G401 (cell line): Measurements from ENCODE around the gene NCS1. TPM values are rescaled to one million over a fixed set of nuclear protein-coding genes. Genes with fewer than 3 reads are reported as not detected.

ENCODE experiments used
- DNase-seq: peaks from one replicate; pipeline ENCODE4 v3.0.0-alpha.2; 2015; ENCODE audit warnings: low spot score
- in situ Hi-C: cut with HindIII; loops from 2 replicates; pipeline ENCODE4 v1.10.0; 2016; ENCODE audit warnings: low sequenced_read_pairs, mixed read lengths
- total RNA-seq: library from RNA; depleted of rRNA; stranded (reverse); fragments of >200 nt; shearing (Covaris generic); gene quantifications from 2 replicates; pipeline ENCODE4 v1.2.3, GENCODE V29; 2014

Gene NCS1
- total RNA-seq, 1 experiment from 2014 or later: 44.9 TPM

DNA sequence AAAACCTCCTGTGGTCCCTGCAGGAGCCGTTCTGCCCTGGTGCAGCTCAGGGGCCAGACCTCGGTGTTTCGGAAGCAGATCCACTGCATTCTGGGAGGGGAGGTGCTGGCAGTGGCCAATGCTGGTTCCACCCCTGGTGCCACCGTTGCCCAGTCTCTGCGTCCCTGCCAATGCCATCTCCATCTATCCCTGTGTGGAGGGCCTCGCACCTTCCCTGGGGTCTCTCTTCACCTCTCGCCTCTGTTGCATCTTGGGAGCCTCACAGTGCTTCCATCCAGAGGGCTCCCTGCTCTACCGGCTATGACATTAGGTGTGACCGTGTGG, 15.3 kb downstream of the NCS1 start:
- DNase-seq: no peak
- in situ Hi-C loops: no loop called here

DNA sequence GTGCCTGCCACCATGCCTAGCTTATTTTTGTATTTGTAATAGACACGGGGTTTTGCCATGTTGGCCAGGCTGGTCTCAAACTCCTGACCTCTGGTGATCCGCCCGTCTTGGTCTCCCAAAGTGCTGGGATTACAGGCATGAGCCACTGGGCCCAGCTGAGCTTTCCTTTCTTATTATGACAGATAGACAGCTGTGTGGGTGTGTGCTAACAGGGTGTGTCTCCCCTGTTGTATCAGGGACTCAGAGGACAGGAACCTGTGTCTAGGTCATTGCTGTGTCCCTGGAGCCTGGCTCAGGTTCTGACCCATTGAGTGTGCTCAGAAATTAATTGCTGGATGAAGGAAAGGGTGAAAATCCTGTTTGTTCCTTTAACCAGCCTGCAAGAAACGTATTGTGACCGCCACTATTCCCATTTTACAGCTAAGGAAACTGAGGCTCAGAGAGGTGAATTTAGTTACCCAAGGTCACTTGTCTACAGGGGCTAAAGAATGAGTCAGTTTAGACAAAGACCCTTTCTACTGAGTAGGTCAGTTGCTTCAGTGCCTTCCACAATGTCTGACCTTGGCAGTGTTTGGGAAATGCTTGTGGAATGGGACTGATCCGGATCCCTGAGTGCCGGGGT, 16.8 kb downstream of the NCS1 start:
- in situ Hi-C loops: no loop called here
- no peak for DNase-seq

DNA sequence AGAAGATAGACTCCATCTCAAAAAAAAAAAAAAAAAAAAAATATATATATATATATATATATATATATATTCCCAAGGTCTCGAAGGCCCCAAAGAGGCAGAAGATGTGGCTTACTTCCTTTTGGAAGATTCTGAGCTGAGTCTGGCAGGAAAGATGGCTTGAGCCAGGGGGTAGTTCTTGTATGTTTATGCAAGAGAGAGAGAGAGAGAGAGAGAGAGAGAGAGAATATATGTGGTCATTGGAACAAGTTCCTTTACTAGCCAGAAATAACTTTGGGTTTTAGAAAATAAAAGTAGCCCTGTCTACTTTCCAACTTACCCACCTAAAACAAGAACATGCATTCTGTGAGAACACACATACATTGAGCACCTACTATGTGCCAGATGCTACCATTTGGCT, 17.6 kb downstream of the NCS1 start:
- no peak for DNase-seq
- in situ Hi-C loops: no loop called here

DNA sequence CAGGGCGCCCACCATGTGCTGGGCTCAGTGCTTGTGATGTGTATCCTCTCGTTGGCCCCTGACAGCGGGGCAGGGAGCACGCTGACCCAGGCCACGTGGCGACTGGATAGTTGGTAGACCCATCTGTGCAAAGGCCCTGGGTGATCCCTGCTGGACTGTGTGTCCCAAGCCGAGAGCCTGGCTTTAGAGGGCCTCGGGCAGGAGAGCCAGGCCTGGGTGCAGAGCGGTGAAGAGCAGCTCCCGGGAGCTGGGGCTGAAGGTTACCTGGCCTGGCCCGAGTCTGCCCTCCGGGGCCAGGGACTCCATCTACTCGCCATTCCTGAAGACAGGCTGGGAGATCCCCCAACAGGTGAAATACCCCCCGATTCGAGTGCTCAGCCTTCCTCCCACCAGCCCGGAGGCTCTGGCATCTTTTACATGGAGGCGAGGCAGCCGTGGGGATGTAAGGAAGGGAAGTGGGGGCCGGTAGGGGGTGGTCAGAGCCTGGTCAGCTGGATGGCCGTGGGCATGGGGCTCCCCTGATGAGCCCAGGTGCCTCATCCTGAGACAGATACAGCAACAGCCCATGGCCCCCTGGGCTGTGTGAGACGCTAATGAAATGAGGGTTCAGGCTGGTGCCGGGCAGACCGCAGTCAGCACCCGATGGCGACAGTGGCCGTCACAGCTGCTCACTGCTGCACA, 19.0 kb downstream of the NCS1 start:
- no peak for DNase-seq
- in situ Hi-C loops: no loop called here

DNA sequence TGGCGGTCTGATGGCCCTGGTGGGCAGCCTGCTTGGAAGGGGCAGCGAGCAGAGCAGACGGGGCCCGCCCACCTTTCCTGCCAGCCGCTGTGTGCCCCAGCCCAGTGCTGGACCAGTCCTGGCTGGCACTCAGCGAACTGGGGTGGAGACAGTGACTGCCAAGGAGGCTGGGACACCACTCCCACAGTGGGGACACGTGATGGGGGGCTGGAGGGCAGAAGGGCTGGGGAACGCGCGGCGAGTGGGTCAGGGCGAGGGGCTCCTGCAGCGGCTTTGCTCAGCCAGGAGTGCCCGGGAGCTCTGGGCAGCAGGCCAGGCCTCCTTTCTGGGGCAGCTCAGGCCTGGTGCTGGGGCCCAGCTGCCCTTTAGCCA, 19.5 kb downstream of the NCS1 start:
- peak; percentile 53 for DNase-seq
- in situ Hi-C loops: no loop called here

DNA sequence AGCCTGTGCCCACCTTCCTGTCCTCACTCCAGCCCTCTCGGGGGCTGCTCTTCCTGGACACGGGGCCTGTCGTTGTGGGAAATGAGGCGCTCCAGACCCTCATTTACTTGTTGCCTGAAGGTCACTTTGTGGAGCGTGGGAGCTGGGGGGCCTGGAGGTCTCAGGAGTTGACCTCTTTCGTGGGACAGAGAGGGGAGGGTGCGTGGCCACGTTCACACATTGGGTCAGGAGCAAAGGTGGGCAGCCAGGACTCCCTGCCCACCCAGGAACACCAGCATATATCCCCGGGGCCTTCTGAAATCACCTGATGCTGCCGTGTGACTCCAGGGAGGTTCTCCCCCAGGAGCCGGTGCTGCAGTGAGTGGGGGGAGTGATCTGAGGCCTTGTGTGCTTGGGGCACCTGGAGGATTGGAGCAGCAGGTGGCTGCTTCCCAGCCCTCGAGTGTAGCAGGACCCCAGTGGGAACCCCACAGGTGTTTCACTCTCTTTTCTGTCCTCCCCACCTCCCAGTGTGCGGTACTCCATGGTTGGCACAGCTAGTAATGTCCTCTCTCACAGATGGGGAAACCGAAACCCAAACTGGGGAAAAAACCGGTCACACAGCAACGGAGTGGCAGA, 20.3 kb downstream of the NCS1 start:
- no peak for DNase-seq
- in situ Hi-C loops: no loop called here

DNA sequence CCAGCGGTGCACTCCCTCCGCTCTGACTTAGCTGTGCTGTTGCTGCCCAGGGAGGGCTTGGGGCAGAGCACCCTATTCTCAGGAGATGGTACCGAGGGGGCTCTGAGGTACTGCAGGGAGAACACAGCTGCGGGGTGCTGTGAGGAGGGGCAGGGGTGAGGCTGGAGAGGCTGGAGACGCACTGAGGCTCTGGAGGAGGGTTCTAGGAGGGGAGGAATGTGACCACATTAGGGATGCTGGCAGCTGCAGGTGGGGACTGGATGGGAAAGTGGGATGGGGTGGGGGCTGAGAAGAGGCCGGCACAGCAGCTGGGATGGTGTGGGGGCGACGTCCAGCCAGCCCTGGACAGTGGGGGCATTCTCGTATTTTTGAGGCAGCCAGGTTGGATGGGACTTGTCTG, 20.9 kb downstream of the NCS1 start:
- DNase-seq: no peak
- in situ Hi-C loops: no loop called here

DNA sequence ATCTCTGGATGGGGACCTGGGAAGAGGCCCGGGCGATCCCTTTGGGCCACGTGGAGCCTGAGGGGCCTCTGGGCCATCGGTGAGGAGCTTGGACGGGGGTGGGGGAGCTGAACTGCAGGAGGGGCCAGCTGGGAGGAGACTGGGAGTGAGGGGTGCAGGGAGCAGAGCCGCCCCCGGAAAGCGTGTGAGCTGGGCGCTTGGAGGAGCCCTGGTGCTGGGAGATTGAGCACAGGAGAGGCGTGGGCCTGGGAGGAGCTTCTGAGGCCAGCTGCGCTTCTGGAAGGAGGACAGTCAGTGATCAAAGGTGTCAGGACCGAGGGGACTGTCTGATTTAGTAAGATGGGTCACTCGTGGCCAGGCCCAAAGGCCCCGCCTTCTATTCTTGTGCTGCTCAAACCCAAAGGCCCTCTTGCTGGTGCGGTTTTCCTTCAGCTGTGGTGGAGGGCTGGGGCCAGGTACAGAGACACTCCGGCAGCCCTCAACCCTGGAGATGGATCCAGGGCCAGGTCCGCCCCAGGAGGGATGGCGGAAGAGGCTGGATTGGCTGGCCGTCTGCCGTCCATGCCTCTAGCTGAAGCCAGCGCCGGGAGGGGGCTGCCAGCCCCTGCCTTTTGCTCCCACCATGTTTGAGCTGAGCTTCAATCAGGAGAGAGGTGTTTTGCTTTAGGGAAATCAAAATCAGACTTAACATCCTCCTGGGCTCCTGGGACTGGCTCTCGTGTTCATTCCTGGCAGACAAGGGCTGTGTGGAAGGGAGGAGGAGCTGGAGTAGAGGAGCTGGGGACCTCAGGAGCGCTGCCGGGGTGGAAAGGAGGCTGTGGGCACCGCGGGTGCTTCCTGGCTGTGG, 21.6 kb downstream of the NCS1 start:
- peak; percentile 58 for DNase-seq
- in situ Hi-C loops: no loop called here

DNA sequence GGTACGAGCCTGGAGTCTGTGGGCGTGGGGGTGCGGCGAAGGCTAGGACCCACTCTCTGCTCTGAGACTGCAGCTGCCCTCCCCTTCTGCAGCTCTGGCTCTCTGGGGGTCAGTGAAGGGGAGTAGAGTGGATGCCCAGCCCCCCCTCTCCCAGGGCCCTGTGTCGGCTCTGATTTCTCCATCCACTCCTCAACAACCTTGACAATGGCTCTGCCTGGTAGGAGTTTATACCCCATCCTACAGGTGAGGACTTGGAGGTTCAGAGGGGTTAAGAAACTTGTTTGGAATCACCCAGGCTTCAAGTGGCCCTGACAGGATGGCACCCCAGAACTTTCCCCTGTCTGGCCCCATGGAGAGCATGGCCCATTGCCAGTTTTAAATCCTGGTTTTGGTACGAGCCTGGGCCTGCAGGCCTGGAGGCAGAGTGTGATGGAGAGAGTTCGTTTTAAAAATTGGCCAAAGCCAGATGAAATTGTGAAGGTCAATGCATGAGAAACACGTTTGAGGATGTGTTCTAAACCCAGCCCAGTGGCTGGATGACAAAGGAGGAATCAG, 22.3 kb downstream of the NCS1 start:
- in situ Hi-C loops: no loop called here
- no peak for DNase-seq

DNA sequence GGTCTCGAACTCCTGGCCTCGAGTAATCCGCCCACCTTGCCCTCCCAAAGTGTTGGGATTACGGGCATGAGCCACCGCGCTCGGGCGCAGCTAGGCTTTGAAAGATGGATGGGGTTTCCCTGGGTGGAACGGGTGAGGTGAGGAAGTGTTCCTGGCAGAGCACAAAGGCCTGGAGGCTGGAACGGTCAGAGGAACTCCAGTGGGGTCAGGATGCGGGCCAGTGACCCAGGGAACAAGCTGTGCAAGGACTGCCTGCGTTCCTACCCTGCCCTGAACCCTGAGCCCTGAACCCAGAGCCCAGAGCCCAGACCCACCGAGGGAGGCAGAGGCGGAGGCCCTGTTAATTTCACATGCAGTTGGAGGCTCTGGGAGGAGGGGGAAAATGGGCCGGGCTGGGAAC, 23.4 kb downstream of the NCS1 start:
- in situ Hi-C loops: no loop called here

DNA sequence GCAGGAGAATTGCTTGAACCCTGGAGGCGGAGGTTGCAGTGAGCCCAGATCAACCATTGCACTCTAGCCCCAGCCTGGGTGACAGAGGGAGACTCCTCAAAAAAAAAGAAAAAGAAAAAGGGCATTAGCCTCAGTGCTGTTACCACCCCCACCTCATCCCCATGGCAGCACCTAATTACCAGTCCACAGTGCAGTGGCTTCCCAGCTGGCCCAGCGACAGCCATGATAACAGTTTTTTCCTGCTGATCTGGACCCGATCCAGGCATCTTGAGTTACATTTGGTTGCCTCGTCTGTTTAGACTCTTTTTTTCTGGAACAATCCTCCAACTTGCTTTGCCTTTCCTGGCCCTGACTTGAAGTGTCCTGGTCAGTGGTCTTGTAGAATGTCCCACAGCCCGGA, 24.4 kb downstream of the NCS1 start:
- peak; percentile 75 for DNase-seq
- in situ Hi-C loops: no loop called here

More for the DNA sequence above, 23.4 kb downstream of the NCS1 start:
- no peak for DNase-seq

DNA sequence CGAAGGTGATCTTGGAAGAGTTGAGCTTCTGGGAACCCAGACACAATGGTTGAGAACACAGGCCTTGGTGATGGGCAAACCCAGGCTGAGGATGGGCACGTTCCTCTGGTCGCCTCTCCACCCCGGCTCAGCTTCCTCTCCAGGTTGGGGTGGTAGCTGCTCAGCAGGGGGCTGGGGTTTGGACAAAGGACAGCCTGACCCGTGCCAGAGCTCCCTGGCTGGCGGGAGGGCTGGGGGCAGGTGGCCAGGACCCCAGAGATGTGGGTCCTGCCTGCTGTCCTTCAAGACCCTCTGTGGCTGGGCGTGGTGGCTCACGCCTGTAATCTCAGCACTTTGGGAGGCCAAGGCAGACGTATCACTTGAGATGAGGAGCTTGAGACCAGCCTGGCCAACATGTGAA, 25.2 kb downstream of the NCS1 start:
- in situ Hi-C loops: no loop called here
- DNase-seq: no peak

DNA sequence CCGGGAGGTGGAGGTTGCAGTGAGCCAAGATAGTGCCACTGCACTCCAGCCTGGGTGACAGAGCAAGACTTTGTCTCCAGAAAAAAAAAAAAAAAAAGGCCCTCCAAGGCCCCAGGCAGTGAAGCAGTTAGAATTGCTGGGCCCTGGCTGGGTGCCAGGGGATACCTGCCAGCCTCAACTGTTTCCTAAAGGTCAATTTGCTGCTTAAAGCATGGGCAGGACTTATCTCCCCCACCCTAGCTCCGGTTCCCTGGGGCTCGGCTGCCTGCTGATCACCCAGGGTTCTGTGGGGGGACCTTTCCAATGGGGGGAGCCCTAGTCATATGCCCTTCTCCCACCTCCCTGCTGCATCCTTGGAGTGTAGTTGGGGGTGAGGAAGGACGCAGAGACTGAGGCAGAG, 25.7 kb downstream of the NCS1 start:
- in situ Hi-C loops: no loop called here

DNA sequence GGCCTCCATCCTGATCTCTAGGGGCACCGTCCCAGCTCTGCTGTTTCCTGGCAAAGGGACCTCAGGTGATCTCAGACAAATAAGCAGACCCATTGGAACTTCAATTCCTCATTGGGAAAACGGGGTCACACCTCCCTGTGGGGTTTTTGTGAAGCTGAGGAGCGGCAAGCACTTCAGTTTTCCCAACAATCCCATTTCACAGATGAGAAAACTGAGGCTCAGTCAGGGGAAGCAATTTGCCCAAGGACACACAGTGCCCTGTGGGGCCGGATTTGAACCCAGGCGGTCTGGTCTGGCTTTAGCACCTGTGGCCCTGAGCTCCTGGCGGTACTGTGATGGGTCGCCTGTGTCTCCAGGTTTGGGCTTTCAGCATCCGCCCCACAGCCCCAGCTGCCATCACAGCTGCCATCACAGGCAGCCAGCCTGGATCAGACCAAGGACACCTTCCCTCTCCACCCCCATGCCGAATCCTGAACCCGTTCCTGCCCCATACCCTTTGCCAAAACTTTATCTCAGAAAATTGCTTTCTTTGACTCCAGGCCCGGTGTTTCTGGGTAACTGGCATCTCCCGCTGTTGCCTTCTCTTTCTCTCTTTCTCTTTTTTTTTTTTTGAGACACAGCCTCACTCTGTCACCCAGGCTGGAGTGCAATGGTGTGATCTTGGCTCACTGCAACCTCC, 26.4 kb downstream of the NCS1 start:
- DNase-seq: no peak
- in situ Hi-C loops: no loop called here

More for the DNA sequence above, 25.7 kb downstream of the NCS1 start:
- DNase-seq: no peak

DNA sequence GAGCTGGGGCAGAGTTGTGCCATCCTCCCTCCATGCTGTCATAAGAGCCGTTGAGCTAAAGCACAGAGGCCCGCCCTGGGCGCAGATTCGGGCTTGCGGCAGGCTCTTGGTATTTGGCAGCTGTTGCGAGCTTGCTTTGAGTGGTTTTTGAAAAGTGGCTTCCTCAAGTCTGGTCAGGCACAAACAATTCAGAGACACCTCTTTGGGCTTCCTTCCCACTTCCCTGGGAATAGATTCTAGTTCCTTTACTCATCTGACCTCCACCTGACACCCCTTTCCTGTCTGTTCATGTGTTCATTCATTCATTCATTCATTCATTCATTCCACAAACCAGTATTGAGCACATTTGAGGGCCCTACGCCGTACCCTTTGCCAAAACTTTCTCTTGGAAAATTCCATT, 27.4 kb downstream of the NCS1 start:
- DNase-seq: no peak
- in situ Hi-C loops: no loop called here

DNA sequence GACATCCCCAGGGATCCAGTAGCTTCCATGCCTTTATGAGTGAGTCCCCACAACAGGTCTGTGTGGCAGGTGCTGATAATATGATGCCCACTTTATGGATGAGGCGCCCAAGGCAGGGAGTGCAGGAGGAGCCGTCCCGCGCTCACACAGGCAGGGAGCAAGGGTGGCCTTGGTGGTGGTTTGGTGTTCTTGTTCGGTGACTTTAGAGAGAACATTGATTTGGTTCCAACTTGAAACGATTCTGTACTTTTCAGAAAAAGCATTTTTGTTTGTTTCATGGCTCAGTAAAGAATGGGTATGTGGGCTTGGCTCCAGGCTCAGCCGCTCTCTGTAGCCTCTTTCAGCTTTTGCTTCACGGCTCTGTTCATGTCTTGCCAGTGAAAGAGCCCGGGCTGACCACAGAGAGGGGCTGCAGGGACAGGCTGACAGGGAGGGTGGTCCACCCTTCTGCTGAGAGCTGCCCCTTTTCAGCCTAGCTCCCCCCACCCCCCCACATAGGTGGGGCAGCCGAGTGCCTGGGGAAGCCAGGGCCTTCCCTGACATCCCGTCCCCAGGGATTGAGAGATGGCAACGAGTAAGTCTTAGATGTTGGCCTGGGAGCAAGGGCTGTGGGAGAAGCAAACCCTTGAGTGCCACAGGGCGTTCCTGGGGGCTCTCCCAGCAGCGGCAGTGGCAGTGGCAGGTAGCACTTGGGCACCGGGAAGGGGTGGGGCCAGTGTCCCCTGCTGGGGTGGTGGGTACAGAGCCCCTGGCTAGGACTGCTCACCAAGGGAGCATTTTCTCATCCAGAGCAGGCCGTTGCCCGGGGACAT, 28.0 kb downstream of the NCS1 start:
- in situ Hi-C loops: no loop called here

DNA sequence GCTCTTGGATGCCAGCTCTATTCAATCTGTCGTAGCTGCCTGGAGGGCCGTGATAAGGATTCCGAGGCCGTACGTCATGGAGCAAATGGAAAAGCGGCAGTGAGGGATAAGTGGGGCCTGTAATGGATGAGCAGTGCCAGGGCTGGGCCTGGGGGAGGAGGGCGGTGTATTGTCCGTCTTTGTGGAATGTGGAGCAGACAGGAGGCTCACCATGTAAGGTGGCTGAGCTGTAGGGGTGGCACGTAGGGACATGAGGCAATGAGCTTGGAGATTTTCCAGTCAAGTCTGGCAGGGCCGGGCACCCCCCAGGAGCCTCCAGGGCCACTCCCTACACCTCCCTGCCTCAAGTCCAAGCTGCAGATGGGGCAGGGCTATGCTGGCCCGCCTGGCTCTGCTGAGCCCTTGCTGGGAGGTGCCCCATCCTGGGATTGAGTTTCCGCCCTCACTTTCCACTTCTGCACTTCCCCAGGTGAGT, 29.2 kb downstream of the NCS1 start:
- in situ Hi-C loops: no loop called here
- no peak for DNase-seq

More for the DNA sequence above, 28.0 kb downstream of the NCS1 start:
- DNase-seq: no peak

DNA sequence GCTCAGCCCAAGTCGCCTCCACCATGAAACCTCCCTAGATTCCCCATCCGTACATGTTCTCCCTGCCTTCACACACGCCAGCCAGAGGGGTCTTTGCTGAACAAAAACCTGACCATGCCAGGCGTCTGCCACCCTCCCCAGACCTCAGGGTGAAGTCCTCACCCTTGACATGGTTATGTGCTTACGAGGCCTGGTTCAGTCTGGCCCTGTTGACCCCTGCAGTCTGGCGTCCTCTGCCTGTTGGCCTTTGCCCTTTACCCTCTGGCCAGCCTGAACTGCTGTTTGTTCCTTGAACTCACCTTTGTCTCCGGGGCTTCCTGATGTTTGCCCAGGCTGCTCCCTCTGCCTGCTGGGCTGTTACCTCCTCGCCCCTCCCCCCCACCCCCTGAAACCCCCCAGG, 29.8 kb downstream of the NCS1 start:
- in situ Hi-C loops: no loop called here
- DNase-seq: no peak
